ENCODE measurements around the gene FOLR3. TPM values are rescaled to one million over a fixed set of nuclear protein-coding genes. Genes with fewer than 3 reads are reported as not detected.

FOLR3 gene
- total RNA-seq, 1 experiment from 2014 or later: not detected

DNA sequence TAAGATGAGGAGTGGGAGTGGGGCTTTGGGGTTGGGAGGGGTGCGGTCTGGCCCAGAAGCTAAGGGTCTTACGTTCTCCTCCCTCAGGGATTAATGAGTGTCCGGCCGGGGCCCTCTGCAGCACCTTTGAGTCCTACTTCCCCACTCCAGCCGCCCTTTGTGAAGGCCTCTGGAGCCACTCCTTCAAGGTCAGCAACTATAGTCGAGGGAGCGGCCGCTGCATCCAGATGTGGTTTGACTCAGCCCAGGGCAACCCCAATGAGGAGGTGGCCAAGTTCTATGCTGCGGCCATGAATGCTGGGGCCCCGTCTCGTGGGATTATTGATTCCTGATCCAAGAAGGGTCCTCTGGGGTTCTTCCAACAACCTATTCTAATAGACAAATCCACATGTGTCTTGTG lies 4.0 kb downstream of the FOLR3 start (continued):
- TF ChIP-seq ELF1 (IDR thresholded peaks at IDR 0.05; ENCODE audit: borderline replicate concordance, low read depth): no peak

DNA sequence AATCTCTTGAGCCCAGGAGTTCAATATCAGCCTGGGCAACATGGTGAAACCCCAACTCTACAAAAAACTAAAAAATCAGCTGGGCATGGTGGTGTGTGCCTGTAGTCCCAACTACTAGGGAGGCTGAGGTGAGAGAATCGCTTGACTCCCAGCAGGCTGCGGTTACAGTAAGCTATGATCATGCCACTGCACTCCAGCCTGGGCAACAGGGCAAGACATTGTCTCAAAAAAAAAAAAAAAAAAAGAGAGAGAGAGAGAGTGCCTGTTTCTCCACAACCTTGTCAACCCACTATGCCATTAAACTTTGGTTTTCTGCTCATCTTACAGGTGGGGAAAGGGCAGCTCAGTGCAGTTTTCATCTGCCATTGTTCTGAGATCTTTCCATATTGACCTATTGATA lies 5.1 kb downstream of the FOLR3 start:
- Histone ChIP-seq H4K20me1 (ENCODE audit: insufficient read depth) (no peaks in the 10 kb centered on the region), H3K36me3 (ENCODE audit: control insufficient read depth in 1 of 2, insufficient read depth in 2 of 2, low read length in 2 of 2) (no peaks in the 10 kb centered on the region), H3K9me3 (ENCODE audit: control insufficient read depth in 1 of 2, insufficient read depth in 1 of 2, low read depth in 1 of 2, low read length in 2 of 2) (no peaks in the 10 kb centered on the region), H3K4me2 (ENCODE audit: low read length) (no peak overlapping the region), H3K4me3 (replicated peaks in 1 of 2; ENCODE audit: low read depth in 1 of 2, low read length in 2 of 2) (no peak overlapping the region), H3K79me2 (ENCODE audit: insufficient read depth, low read length) (no peaks in the 10 kb centered on the region), H2AFZ (ENCODE audit: low read depth, low read length, poor library complexity, severe bottlenecking) (no peak overlapping the region), H3K9ac (ENCODE audit: low read length) (no peak overlapping the region), H3K9me2 (ENCODE audit: insufficient read depth) (no peaks in the 10 kb centered on the region), H3K4me1 (ENCODE audit: control insufficient read depth in 1 of 2, insufficient read depth in 2 of 2, low read length in 2 of 2) (peaks cover 0 to 14% of the 10 kb centered on the region in 2 experiments; a peak in 1 of 4 replicates), H3K27me3 (ENCODE audit: insufficient read depth, low read length) (no peaks in the 10 kb centered on the region), H3K27ac (ENCODE audit: low read depth, low read length) (no peak overlapping the region)
- DNase-seq (ENCODE audit: low read depth, low spot score) (no peak), ATAC-seq (no peak)
- BruUV-seq (replicated peaks): no TSS peak
- ChIA-PET RAD21 (ENCODE audit: low non-redundant PET in 1 of 2, low total read pairs in 2 of 2, uncharacterized antibody in 2 of 2, unreplicated experiment in 2 of 2) (interaction anchor here in 1 of 2 experiments (0.7 kb wide), 1 partner anchor 116 kb away, joined by 5 read pairs; no protein-coding TSS in a partner anchor), POLR2A (no interaction called here), CTCF (no interaction called here)
- intact Hi-C loops (cut with micrococcal nuclease): no loop called here
- TF ChIP-seq, protein P1, sequence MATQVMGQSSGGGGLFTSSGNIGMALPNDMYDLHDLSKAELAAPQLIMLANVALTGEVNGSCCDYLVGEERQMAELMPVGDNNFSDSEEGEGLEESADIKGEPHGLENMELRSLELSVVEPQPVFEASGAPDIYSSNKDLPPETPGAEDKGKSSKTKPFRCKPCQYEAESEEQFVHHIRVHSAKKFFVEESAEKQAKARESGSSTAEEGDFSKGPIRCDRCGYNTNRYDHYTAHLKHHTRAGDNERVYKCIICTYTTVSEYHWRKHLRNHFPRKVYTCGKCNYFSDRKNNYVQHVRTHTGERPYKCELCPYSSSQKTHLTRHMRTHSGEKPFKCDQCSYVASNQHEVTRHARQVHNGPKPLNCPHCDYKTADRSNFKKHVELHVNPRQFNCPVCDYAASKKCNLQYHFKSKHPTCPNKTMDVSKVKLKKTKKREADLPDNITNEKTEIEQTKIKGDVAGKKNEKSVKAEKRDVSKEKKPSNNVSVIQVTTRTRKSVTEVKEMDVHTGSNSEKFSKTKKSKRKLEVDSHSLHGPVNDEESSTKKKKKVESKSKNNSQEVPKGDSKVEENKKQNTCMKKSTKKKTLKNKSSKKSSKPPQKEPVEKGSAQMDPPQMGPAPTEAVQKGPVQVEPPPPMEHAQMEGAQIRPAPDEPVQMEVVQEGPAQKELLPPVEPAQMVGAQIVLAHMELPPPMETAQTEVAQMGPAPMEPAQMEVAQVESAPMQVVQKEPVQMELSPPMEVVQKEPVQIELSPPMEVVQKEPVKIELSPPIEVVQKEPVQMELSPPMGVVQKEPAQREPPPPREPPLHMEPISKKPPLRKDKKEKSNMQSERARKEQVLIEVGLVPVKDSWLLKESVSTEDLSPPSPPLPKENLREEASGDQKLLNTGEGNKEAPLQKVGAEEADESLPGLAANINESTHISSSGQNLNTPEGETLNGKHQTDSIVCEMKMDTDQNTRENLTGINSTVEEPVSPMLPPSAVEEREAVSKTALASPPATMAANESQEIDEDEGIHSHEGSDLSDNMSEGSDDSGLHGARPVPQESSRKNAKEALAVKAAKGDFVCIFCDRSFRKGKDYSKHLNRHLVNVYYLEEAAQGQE (IDR thresholded peaks at IDR 0.05; ENCODE audit: low read depth): no peak
- TF ChIP-seq EZH2phosphoT487 (IDR thresholded peaks at IDR 0.05; ENCODE audit: borderline replicate concordance) (no peak), SIN3A (IDR thresholded peaks at IDR 0.05; ENCODE audit: low read depth) (no peak), ZFX (IDR thresholded peaks at IDR 0.05) (no peak), JUND (IDR thresholded peaks at IDR 0.05) (no peak), CBX3 (IDR thresholded peaks at IDR 0.05; ENCODE audit: low read depth) (no peak), FOSL1 (IDR thresholded peaks at IDR 0.05; ENCODE audit: low read depth) (no peak), ZNF274 (IDR thresholded peaks at IDR 0.05; ENCODE audit: low read depth, low read length) (no peak), YY1 (IDR thresholded peaks at IDR 0.05; ENCODE audit: extremely low read depth, insufficient replicate concordance, low read depth, low read length) (no peak), CEBPB (IDR thresholded peaks at IDR 0.05; ENCODE audit: low read depth) (no peak)
- TF ChIP-seq, protein P2, sequence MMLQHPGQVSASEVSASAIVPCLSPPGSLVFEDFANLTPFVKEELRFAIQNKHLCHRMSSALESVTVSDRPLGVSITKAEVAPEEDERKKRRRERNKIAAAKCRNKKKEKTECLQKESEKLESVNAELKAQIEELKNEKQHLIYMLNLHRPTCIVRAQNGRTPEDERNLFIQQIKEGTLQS (IDR thresholded peaks at IDR 0.05): no peak
- TF ChIP-seq, protein P3, sequence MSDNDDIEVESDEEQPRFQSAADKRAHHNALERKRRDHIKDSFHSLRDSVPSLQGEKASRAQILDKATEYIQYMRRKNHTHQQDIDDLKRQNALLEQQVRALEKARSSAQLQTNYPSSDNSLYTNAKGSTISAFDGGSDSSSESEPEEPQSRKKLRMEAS (IDR thresholded peaks at IDR 0.05): no peak
- TF ChIP-seq, protein P4, sequence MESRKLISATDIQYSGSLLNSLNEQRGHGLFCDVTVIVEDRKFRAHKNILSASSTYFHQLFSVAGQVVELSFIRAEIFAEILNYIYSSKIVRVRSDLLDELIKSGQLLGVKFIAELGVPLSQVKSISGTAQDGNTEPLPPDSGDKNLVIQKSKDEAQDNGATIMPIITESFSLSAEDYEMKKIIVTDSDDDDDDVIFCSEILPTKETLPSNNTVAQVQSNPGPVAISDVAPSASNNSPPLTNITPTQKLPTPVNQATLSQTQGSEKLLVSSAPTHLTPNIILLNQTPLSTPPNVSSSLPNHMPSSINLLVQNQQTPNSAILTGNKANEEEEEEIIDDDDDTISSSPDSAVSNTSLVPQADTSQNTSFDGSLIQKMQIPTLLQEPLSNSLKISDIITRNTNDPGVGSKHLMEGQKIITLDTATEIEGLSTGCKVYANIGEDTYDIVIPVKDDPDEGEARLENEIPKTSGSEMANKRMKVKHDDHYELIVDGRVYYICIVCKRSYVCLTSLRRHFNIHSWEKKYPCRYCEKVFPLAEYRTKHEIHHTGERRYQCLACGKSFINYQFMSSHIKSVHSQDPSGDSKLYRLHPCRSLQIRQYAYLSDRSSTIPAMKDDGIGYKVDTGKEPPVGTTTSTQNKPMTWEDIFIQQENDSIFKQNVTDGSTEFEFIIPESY (IDR thresholded peaks at IDR 0.05; ENCODE audit: extremely low read depth, insufficient replicate concordance, low read length): no peak

Data from HCT116 (cell line).